ENCODE measurements around the gene NUP93. TPM values are rescaled to one million over a fixed set of nuclear protein-coding genes. Genes with fewer than 3 reads are reported as not detected.

NUP93 gene
- total and polyA plus RNA-seq, 4 donors, result 27.4 to 59.9 (median 51.2) TPM

DNA sequence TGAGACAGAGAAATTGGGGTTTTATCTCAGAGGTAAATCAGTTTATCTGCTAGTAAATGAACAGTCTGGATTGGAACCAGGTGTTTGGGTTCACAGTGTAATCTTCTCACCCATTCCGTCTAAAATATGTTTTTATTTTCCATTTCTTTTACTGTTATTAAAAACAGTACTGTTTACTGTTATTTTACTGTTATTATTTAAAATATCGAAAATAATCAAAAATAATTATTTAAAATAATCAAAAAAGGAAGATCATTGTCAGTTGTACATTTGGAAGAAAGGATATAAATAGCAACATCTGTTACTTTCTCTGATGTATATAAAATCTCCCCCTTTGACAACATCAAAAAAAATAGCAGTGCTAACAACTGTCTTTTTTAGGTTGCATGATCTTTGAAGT is 11.5 kb downstream of the NUP93 start:
- TF ChIP-seq CTCF (IDR thresholded peaks at IDR 0.05; ENCODE audit: control extremely low read depth, extremely low read depth), result no peak
- no peak overlapping the region for H3K4me3 ChIP-seq
- H3K9ac ChIP-seq (ENCODE audit: insufficient read depth in 1 of 2, low read length in 2 of 2), result no peak overlapping the region
- WGBS, 2 donors, result 46 to 63% methylated on average over 2 of the region's 2 CpGs
- no peaks in the 10 kb centered on the region for H3K9me3 ChIP-seq (ENCODE audit: control insufficient read depth in 4 of 4, insufficient read depth in 3 of 4, low read length in 3 of 4)
- H3K27ac ChIP-seq (ENCODE audit: low read depth in 1 of 2, low read length in 1 of 2), result no peak overlapping the region
- H3K4me1 ChIP-seq (ENCODE audit: control insufficient read depth in 5 of 5, insufficient read depth in 5 of 5, low read length in 5 of 5), result peaks cover 3 to 11% (median 8%) of the 10 kb centered on the region in 5 donors
- no peaks in the 10 kb centered on the region for H3K27me3 ChIP-seq (ENCODE audit: control insufficient read depth in 3 of 3, insufficient read depth in 3 of 3, low read length in 2 of 3)
- DNase-seq (no peak), ATAC-seq (ENCODE audit: insufficient read depth, low FRiP score) (no peak)
- no peaks in the 10 kb centered on the region for H3K36me3 ChIP-seq (ENCODE audit: control insufficient read depth in 4 of 4, insufficient read depth in 4 of 4, low read length in 4 of 4)

DNA sequence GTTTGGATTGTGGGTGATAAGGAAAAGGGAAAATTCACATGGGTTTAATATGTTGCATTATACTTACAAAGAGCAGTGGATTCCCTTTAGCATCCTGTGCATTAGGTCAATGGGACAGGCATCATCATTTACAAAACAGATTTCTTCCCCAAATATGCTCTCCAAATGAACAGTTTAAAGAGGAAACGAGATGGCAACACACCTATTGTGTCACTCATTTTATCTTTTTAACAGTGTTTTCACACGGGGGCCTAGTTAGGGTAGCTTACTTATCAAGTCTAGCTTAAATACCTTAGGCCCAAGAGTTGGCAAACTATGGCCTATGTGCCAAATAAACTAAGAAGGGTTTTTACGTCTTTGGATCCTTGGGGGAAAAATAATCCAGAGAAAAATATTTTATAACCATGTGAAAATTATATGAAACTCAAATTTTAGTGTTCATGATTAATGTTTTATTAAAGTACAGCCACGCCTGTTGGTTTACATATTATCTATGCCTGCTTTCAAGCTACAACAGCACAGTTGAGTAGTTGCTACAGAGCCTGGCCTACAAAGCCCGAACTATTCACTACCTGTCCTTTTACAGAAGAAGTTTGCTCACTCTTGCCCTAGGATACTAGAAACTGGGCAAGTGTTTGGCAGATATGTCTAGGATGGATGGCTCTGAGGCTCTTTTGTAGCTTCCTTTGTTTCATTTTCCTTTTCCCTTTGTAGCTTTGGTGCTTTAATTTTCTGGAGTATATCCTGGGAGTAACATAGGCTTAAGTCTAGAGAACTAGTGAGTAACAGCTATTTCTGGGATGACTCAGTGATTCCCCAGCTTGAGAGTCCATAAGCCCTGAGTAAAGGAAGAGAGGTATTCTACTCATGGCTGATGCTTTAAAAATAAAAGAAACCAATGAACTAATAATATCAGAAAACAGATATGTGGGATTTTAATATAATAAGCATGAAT is 12.4 kb downstream of the NUP93 start:
- Histone ChIP-seq H3K4me1 (ENCODE audit: control insufficient read depth in 5 of 5, insufficient read depth in 5 of 5, low read length in 5 of 5) (peaks cover 4 to 11% (median 8%) of the 10 kb centered on the region in 5 donors), H3K36me3 (ENCODE audit: control insufficient read depth in 4 of 4, insufficient read depth in 4 of 4, low read length in 4 of 4) (no peaks in the 10 kb centered on the region), H3K27me3 (ENCODE audit: control insufficient read depth in 3 of 3, insufficient read depth in 3 of 3, low read length in 2 of 3) (no peaks in the 10 kb centered on the region), H3K27ac (ENCODE audit: low read depth in 1 of 2, low read length in 1 of 2) (peak overlapping the region; percentile 29 to 46), H3K9ac (ENCODE audit: insufficient read depth in 1 of 2, low read length in 2 of 2) (no peak overlapping the region), H3K9me3 (ENCODE audit: control insufficient read depth in 4 of 4, insufficient read depth in 3 of 4, low read length in 3 of 4) (no peaks in the 10 kb centered on the region), H3K4me3 (no peak overlapping the region)
- WGBS, 2 donors, result 57 to 67% methylated on average over 5 of the region's 5 CpGs
- TF ChIP-seq CTCF (IDR thresholded peaks at IDR 0.05; ENCODE audit: control extremely low read depth, extremely low read depth), result no peak
- DNase-seq (no peak), ATAC-seq (ENCODE audit: insufficient read depth, low FRiP score) (peak; percentile 47)

DNA sequence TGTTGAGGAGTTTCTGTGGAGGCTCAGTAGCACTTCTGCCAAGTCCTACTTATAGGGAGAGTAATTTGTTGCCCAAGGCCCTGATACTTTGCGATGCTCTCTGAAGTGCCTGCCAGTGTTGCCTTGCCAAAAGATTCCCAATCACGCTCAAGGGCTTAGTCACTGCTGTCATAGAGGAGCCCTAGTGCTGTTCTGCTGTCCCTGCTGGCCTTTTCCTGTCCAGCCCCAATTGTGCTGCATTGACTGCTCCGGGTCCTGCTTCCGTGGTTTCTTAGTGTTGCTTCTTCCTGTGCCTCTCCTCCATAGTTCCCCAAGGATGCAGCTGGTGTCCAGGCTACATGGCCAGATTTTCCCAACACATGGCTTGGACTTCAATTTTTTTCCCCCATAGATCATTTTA is 13.9 kb downstream of the NUP93 start:
- 50 to 59% methylated on average over 4 of the region's 4 CpGs for WGBS, 2 donors
- Histone ChIP-seq H3K36me3 (ENCODE audit: control insufficient read depth in 4 of 4, insufficient read depth in 4 of 4, low read length in 4 of 4) (no peaks in the 10 kb centered on the region), H3K4me1 (ENCODE audit: control insufficient read depth in 5 of 5, insufficient read depth in 5 of 5, low read length in 5 of 5) (peaks cover 8 to 24% (median 13%) of the 10 kb centered on the region in 5 donors), H3K9ac (ENCODE audit: insufficient read depth in 1 of 2, low read length in 2 of 2) (no peak overlapping the region), H3K4me3 (no peak overlapping the region), H3K9me3 (ENCODE audit: control insufficient read depth in 4 of 4, insufficient read depth in 3 of 4, low read length in 3 of 4) (no peaks in the 10 kb centered on the region), H3K27ac (ENCODE audit: low read depth in 1 of 2, low read length in 1 of 2) (peak overlapping the region in 1 of 2 donors; percentile 26), H3K27me3 (ENCODE audit: control insufficient read depth in 3 of 3, insufficient read depth in 3 of 3, low read length in 2 of 3) (no peaks in the 10 kb centered on the region)
- ATAC-seq (ENCODE audit: insufficient read depth, low FRiP score), result peak; percentile 34
- no peak for TF ChIP-seq CTCF (IDR thresholded peaks at IDR 0.05; ENCODE audit: control extremely low read depth, extremely low read depth)
- DNase-seq, result peak; percentile 33 to 48 (median 38)
